ENCODE results near the gene IFT20. TPM values are rescaled to one million over a fixed set of nuclear protein-coding genes. Genes with fewer than 3 reads are reported as not detected.

Gene IFT20
- total RNA-seq, result 13.6 TPM

- no peaks in the 10 kb centered on the region for H3K27me3 ChIP-seq
- peak; percentile 99 to 100 for DNase-seq (ENCODE audit: low spot score in 2 of 2)
- H3K9me3 ChIP-seq, result no peaks in the 10 kb centered on the region
- peak within 1 kb of the TSS; percentile 93 to 96 for H3K27ac ChIP-seq
- no peak for TF ChIP-seq CTCF (IDR thresholded peaks at IDR 0.05)
- H3K4me1 ChIP-seq, result peaks cover 27 to 36% of the 10 kb centered on the region in 2 donors
- intact Hi-C loops (cut with DNase I), result loop anchor here (1.0 to 5.0 kb wide), 5 partner anchors 16 to 312 kb away; partner anchors contain the start of genes BLTP2, NLK, POLDIP2 and SARM1
- H3K36me3 ChIP-seq, result peaks cover 17 to 26% of the 10 kb centered on the region in 2 donors
- H3K4me3 ChIP-seq, result peak within 1 kb of the TSS; percentile 93 to 95
Measured at GRCh38 chr17:28335201-28335958, at the start of gene IFT20, which contains the start of gene TNFAIP1. Gene IFT20 (minus strand): TSS chr17:28335472. CDS start chr17:28331985, 3,487 bp downstream. Gene TNFAIP1 (plus strand): TSS chr17:28335761. CDS start chr17:28339522, 3,761 bp downstream.

GRCh38 chr17:28385037-28385400 lies 49.7 kb upstream of the IFT20 start:
- H3K4me3 ChIP-seq, result peak overlapping the region; percentile 27 to 60
- peaks cover 32 to 35% of the 10 kb centered on the region in 2 donors for H3K36me3 ChIP-seq
- no peaks in the 10 kb centered on the region for H3K4me1 ChIP-seq
- no peaks in the 10 kb centered on the region for H3K9me3 ChIP-seq
- H3K27ac ChIP-seq, result no peak overlapping the region
- DNase-seq (ENCODE audit: low spot score in 2 of 2), result no peak
- no peak for TF ChIP-seq CTCF (IDR thresholded peaks at IDR 0.05)
- intact Hi-C loops (cut with DNase I), result no loop called here
- H3K27me3 ChIP-seq, result no peaks in the 10 kb centered on the region

GRCh38 chr17:28384281-28385036 lies 49.2 kb upstream of the IFT20 start:
- DNase-seq (ENCODE audit: low spot score in 2 of 2), result peak in 1 of 2 donors; percentile 12
- Histone ChIP-seq H3K4me1 (no peaks in the 10 kb centered on the region), H3K27me3 (no peaks in the 10 kb centered on the region), H3K27ac (no peak overlapping the region), H3K4me3 (peak overlapping the region; percentile 27 to 60), H3K9me3 (no peaks in the 10 kb centered on the region), H3K36me3 (peaks cover 27 to 29% of the 10 kb centered on the region in 2 donors)
- TF ChIP-seq CTCF (IDR thresholded peaks at IDR 0.05), result no peak
- intact Hi-C loops (cut with DNase I), result no loop called here

- H3K36me3 ChIP-seq, result peaks cover 5 to 8% of the 10 kb centered on the region in 2 donors
- intact Hi-C loops (cut with DNase I), result no loop called here
- DNase-seq (ENCODE audit: low spot score in 2 of 2), result no peak
Measured at GRCh38 chr17:28381141-28381825, 46.0 kb upstream of the IFT20 start.

More at GRCh38 chr17:28381141-28381825, 46.0 kb upstream of the IFT20 start:
- H3K27me3 ChIP-seq, result no peaks in the 10 kb centered on the region
- H3K4me3 ChIP-seq, result no peak overlapping the region
- no peak overlapping the region for H3K27ac ChIP-seq
- H3K9me3 ChIP-seq, result no peaks in the 10 kb centered on the region
- H3K4me1 ChIP-seq, result no peaks in the 10 kb centered on the region
- no peak for TF ChIP-seq CTCF (IDR thresholded peaks at IDR 0.05)

Measured in ascending aorta (tissue), 2 donors.